Naive B cell (primary cell): ENCODE results near the gene BARX2. TPM values are rescaled to one million over a fixed set of nuclear protein-coding genes. Genes with fewer than 3 reads are reported as not detected.

Experiments
- ATAC-seq, 2 donors: fragments of 150-1000 bp; cut with Tn5 transposase; 2 replicates each; pipeline ENCODE4 v1.10.0; 2021; ENCODE audit warnings: low read depth in 2 of 2, mild to moderate bottlenecking in 2 of 2, moderate library complexity in 2 of 2
- DNase-seq: peaks from one replicate; pipeline ENCODE4 v3.0.0; 2022
- H3K27ac Mint-ChIP-seq, 6 donors: one replicate each; pipeline ENCODE4 v1.8.0; 2020 to 2022; ENCODE audit warnings: mild to moderate bottlenecking in 6 of 6, mixed read lengths in 6 of 6, moderate library complexity in 5 of 6, inconsistent platforms in 2 of 6
- H3K27me3 Mint-ChIP-seq, 3 donors: one replicate each; pipeline ENCODE4 v1.8.0; 2021 to 2022; ENCODE audit warnings: mixed read lengths in 3 of 3, mild to moderate bottlenecking in 1 of 3
- H3K36me3 Mint-ChIP-seq, 2 donors: one replicate each; pipeline ENCODE4 v1.8.0; 2020 to 2022; ENCODE audit warnings: mixed read lengths in 2 of 2, inconsistent platforms in 1 of 2, mild to moderate bottlenecking in 1 of 2
- H3K4me1 Mint-ChIP-seq, 3 donors: one replicate each; pipeline ENCODE4 v1.8.0; 2020 to 2022; ENCODE audit warnings: mixed read lengths in 3 of 3, inconsistent platforms in 1 of 3, mild to moderate bottlenecking in 1 of 3, moderate library complexity in 1 of 3
- H3K4me3 Mint-ChIP-seq, 8 donors: one replicate each; pipeline ENCODE4 v1.8.0; 2020 to 2022; ENCODE audit warnings: mild to moderate bottlenecking in 8 of 8, mixed read lengths in 8 of 8, moderate library complexity in 8 of 8, inconsistent platforms in 2 of 8
- H3K9me3 Mint-ChIP-seq, 7 donors: one replicate each; pipeline ENCODE4 v1.8.0; 2020 to 2022; ENCODE audit warnings: mixed read lengths in 7 of 7, mild to moderate bottlenecking in 5 of 7, inconsistent platforms in 2 of 7, moderate library complexity in 1 of 7
- polyA plus RNA-seq, 6 donors: library from polyadenylated mRNA; unstranded; fragments of 300-500 nt; fragmentation: Illumina TruSeq; gene quantifications; one replicate each; pipeline ENCODE4 v1.2.3, GENCODE V29; 2021; ENCODE audit warnings: low read depth in 6 of 6

The BARX2 gene
- polyA plus RNA-seq, 6 donors from 2014 or later = not detected

GRCh38 chr11:129364143-129364654 is 11.4 kb upstream of the BARX2 start:
- DNase-seq (peak; percentile 57), ATAC-seq (peak; percentile 90 to 91)
- Mint-ChIP-seq H3K4me3 (no peak overlapping the region), H3K9me3 (peaks cover 0 to 15% (median 3%) of the 10 kb centered on the region in 7 donors), H3K4me1 (no peaks in the 10 kb centered on the region), H3K27ac (no peak overlapping the region), H3K36me3 (no peaks in the 10 kb centered on the region), H3K27me3 (peaks cover 37 to 56% (median 54%) of the 10 kb centered on the region in 3 donors)

- no peaks in the 10 kb centered on the region for H3K9me3 Mint-ChIP-seq
- no peaks in the 10 kb centered on the region for H3K36me3 Mint-ChIP-seq
- H3K4me1 Mint-ChIP-seq = no peaks in the 10 kb centered on the region
- H3K27ac Mint-ChIP-seq = no peak overlapping the region
- DNase-seq = no peak
- H3K4me3 Mint-ChIP-seq = no peak overlapping the region
- ATAC-seq = no peak
- H3K27me3 Mint-ChIP-seq = peaks cover 43 to 56% (median 52%) of the 10 kb centered on the region in 3 donors
Measured at GRCh38 chr11:129365816-129366215, 9.8 kb upstream of the BARX2 start.

GRCh38 chr11:129366737-129367597 is 8.7 kb upstream of the BARX2 start:
- no peak overlapping the region for H3K27ac Mint-ChIP-seq
- peaks cover 0 to 3% of the 10 kb centered on the region in 2 donors for H3K36me3 Mint-ChIP-seq
- peaks cover 47 to 60% (median 57%) of the 10 kb centered on the region in 3 donors for H3K27me3 Mint-ChIP-seq
- peaks cover 2 to 3% (median 2%) of the 10 kb centered on the region in 3 donors for H3K4me1 Mint-ChIP-seq
- ATAC-seq = no peak
- no peaks in the 10 kb centered on the region for H3K9me3 Mint-ChIP-seq
- H3K4me3 Mint-ChIP-seq = no peak overlapping the region
- DNase-seq = no peak

- DNase-seq = no peak
- peaks cover 53 to 78% (median 74%) of the 10 kb centered on the region in 3 donors for H3K27me3 Mint-ChIP-seq
- no peak for ATAC-seq
- no peak overlapping the region for H3K27ac Mint-ChIP-seq
- H3K36me3 Mint-ChIP-seq = peaks cover 0 to 13% of the 10 kb centered on the region in 2 donors
- H3K9me3 Mint-ChIP-seq = no peaks in the 10 kb centered on the region
- H3K4me1 Mint-ChIP-seq = peaks cover 11 to 20% (median 19%) of the 10 kb centered on the region in 3 donors
- no peak overlapping the region for H3K4me3 Mint-ChIP-seq
Measured at GRCh38 chr11:129368889-129369672, 6.6 kb upstream of the BARX2 start.

GRCh38 chr11:129370715-129371114 is 4.9 kb upstream of the BARX2 start:
- peaks cover 59 to 90% (median 87%) of the 10 kb centered on the region in 3 donors for H3K27me3 Mint-ChIP-seq
- no peak for DNase-seq
- H3K9me3 Mint-ChIP-seq = no peaks in the 10 kb centered on the region
- H3K4me3 Mint-ChIP-seq = no peak overlapping the region
- peaks cover 19 to 32% (median 30%) of the 10 kb centered on the region in 3 donors for H3K4me1 Mint-ChIP-seq
- no peak overlapping the region for H3K27ac Mint-ChIP-seq
- no peak for ATAC-seq
- peaks cover 0 to 13% of the 10 kb centered on the region in 2 donors for H3K36me3 Mint-ChIP-seq

GRCh38 chr11:129372609-129373488 is 2.8 kb upstream of the BARX2 start:
- ATAC-seq (no peak), DNase-seq (no peak)
- peaks cover 0 to 13% of the 10 kb centered on the region in 2 donors for H3K36me3 Mint-ChIP-seq
- no peaks in the 10 kb centered on the region for H3K9me3 Mint-ChIP-seq
- H3K4me3 Mint-ChIP-seq = peak overlapping the region in 7 of 8 donors; percentile 12 to 79 (median 64)
- peaks cover 22 to 39% (median 36%) of the 10 kb centered on the region in 3 donors for H3K4me1 Mint-ChIP-seq
- H3K27me3 Mint-ChIP-seq = peaks cover 61 to 90% (median 89%) of the 10 kb centered on the region in 3 donors
- H3K27ac Mint-ChIP-seq = no peak overlapping the region

GRCh38 chr11:129373489-129373953 is 2.1 kb upstream of the BARX2 start:
- H3K9me3 Mint-ChIP-seq = no peaks in the 10 kb centered on the region
- H3K27me3 Mint-ChIP-seq = peaks cover 61 to 92% (median 89%) of the 10 kb centered on the region in 3 donors
- H3K4me3 Mint-ChIP-seq = peak overlapping the region in 6 of 8 donors; percentile 59 to 82 (median 71)
- no peak overlapping the region for H3K27ac Mint-ChIP-seq
- ATAC-seq = no peak
- H3K36me3 Mint-ChIP-seq = peaks cover 0 to 13% of the 10 kb centered on the region in 2 donors
- no peak for DNase-seq
- peaks cover 22 to 39% (median 36%) of the 10 kb centered on the region in 3 donors for H3K4me1 Mint-ChIP-seq

GRCh38 chr11:129374081-129374992 is 1.3 kb upstream of the BARX2 start:
- H3K27ac Mint-ChIP-seq = peak overlapping the region in 1 of 6 donors; percentile 86

GRCh38 chr11:129374993-129375750 is 476 bp upstream of the BARX2 start:
- peak overlapping the region in 1 of 6 donors; percentile 86 for H3K27ac Mint-ChIP-seq

More at GRCh38 chr11:129374081-129374992, 1.3 kb upstream of the BARX2 start:
- peaks cover 22 to 39% (median 36%) of the 10 kb centered on the region in 3 donors for H3K4me1 Mint-ChIP-seq
- H3K27me3 Mint-ChIP-seq = peaks cover 59 to 92% (median 88%) of the 10 kb centered on the region in 3 donors
- peaks cover 0 to 13% of the 10 kb centered on the region in 2 donors for H3K36me3 Mint-ChIP-seq
- H3K9me3 Mint-ChIP-seq = no peaks in the 10 kb centered on the region
- peak overlapping the region; percentile 9 to 82 (median 68) for H3K4me3 Mint-ChIP-seq
- DNase-seq = no peak
- no peak for ATAC-seq

GRCh38 chr11:129376658-129377341 is 1.2 kb downstream of the BARX2 start:
- no peak for DNase-seq
- no peak overlapping the region for H3K27ac Mint-ChIP-seq
- H3K4me1 Mint-ChIP-seq = peaks cover 22 to 39% (median 35%) of the 10 kb centered on the region in 3 donors
- H3K4me3 Mint-ChIP-seq = peak overlapping the region in 5 of 8 donors; percentile 4 to 79 (median 66)
- no peak for ATAC-seq
- peaks cover 55 to 90% (median 87%) of the 10 kb centered on the region in 3 donors for H3K27me3 Mint-ChIP-seq
- H3K36me3 Mint-ChIP-seq = peaks cover 0 to 11% of the 10 kb centered on the region in 2 donors
- H3K9me3 Mint-ChIP-seq = no peaks in the 10 kb centered on the region

More at GRCh38 chr11:129374993-129375750, 476 bp upstream of the BARX2 start:
- no peak for DNase-seq
- H3K4me1 Mint-ChIP-seq = peaks cover 22 to 39% (median 36%) of the 10 kb centered on the region in 3 donors
- no peak for ATAC-seq
- H3K27me3 Mint-ChIP-seq = peaks cover 54 to 92% (median 88%) of the 10 kb centered on the region in 3 donors
- H3K9me3 Mint-ChIP-seq = no peaks in the 10 kb centered on the region
- H3K36me3 Mint-ChIP-seq = peaks cover 0 to 13% of the 10 kb centered on the region in 2 donors
- peak overlapping the region in 7 of 8 donors; percentile 39 to 82 (median 63) for H3K4me3 Mint-ChIP-seq
